PC-9 (cell line): Measurements from ENCODE around the gene IRGC. TPM values are rescaled to one million over a fixed set of nuclear protein-coding genes. Genes with fewer than 3 reads are reported as not detected.

Experiments used
- BruUV-seq: library from RNA; stranded (reverse); fragments of 400-500 nt; replicated peaks from 2 replicates; lab custom pipeline; 2021; lab: Mats Ljungman, UMichigan
- CTCF ChIA-PET: fragments of 300-600 bp; sonication (Branson Sonifier 250); formaldehyde crosslinking; loops from one replicate; lab custom pipeline; 2022; ENCODE audit warnings: antibody characterized with exemption; lab: Charles Lee
- POLR2A ChIA-PET: fragments of 300-600 bp; sonication (Branson Sonifier 250); formaldehyde crosslinking; loops from one replicate; lab custom pipeline; 2022; ENCODE audit warnings: antibody characterized with exemption; ENCODE audit not compliant: unreplicated experiment; lab: Charles Lee
- DNase-seq, 2 experiments: peaks; one replicate each; pipeline versions ENCODE4 v3.0.0 to v3.0.0-alpha.2; 2015 to 2022; ENCODE audit warnings: mixed read lengths in 1 of 2
- H2AFZ ChIP-seq: fragments of 200-600 bp; sonication (generic); 2 replicates; pipeline ENCODE4 v1.8.1; 2017; ENCODE audit warnings: antibody characterized with exemption
- H3F3A ChIP-seq: fragments of 200-600 bp; sonication (generic); 2 replicates; pipeline ENCODE4 v1.8.1; 2017; ENCODE audit warnings: antibody characterized with exemption, mild to moderate bottlenecking, low read depth; ENCODE audit not compliant: insufficient read depth
- H3K27ac ChIP-seq: fragments of 200-600 bp; sonication (generic); 2 replicates; pipeline ENCODE4 v1.6.1; 2016; ENCODE audit warnings: mixed run types
- H3K27me3 ChIP-seq: fragments of 200-600 bp; sonication (generic); 2 replicates; pipeline ENCODE4 v1.6.1; 2016; ENCODE audit warnings: low read depth, mixed run types; ENCODE audit not compliant: insufficient read depth
- H3K36me3 ChIP-seq: fragments of 200-600 bp; sonication (generic); 2 replicates; pipeline ENCODE4 v1.6.1; 2016; ENCODE audit warnings: low read depth, mixed run types
- H3K4me1 ChIP-seq: fragments of 200-600 bp; sonication (generic); replicated peaks from 2 replicates; pipeline ENCODE4 v1.6.1; 2016; ENCODE audit warnings: mixed run types; ENCODE audit not compliant: insufficient read depth
- H3K4me2 ChIP-seq: fragments of 200-600 bp; sonication (generic); 2 replicates; pipeline ENCODE4 v1.6.1; 2017; ENCODE audit warnings: mixed run types
- H3K4me3 ChIP-seq: fragments of 200-600 bp; sonication (generic); 2 replicates; pipeline ENCODE4 v1.6.1; 2016; ENCODE audit warnings: mixed run types
- H3K79me2 ChIP-seq: fragments of 200-600 bp; sonication (generic); 2 replicates; pipeline ENCODE4 v1.6.1; 2017; ENCODE audit warnings: low read depth, mixed run types
- H3K9me2 ChIP-seq: fragments of 200-600 bp; sonication (generic); 2 replicates; pipeline ENCODE4 v1.8.1; 2017; ENCODE audit warnings: mild to moderate bottlenecking; ENCODE audit not compliant: insufficient read depth
- H3K9me3 ChIP-seq: fragments of 200-600 bp; sonication (generic); 2 replicates; pipeline ENCODE4 v1.8.1; 2016; ENCODE audit warnings: low read depth; ENCODE audit not compliant: insufficient read depth
- H4K20me1 ChIP-seq: fragments of 200-600 bp; sonication (generic); 2 replicates; pipeline ENCODE4 v1.8.1; 2017; ENCODE audit not compliant: insufficient read depth
- EZH2 ChIP-seq: fragments of 200-600 bp; sonication (generic); IDR thresholded peaks from 2 replicates; pipeline ENCODE4 v1.8.0; 2017; ENCODE audit warnings: antibody characterized with exemption, low read depth
- intact Hi-C: fragments of 100-400 bp; cut with micrococcal nuclease; formaldehyde crosslinking; loops from one replicate; pipeline ENCODE4 v1.10.0; 2022; ENCODE audit not compliant: unreplicated experiment
- total RNA-seq: library from RNA; stranded (reverse); gene quantifications from 2 replicates; pipeline ENCODE4 v1.2.3, GENCODE V29; 2021
- TF ChIP-seq, protein P1 (sequence below): fragments of 200-600 bp; sonication (generic); conservative IDR thresholded peaks from 2 replicates; pipeline ENCODE4 v1.6.1; 2017; ENCODE audit warnings: mixed run types, antibody characterized with exemption, mild to moderate bottlenecking, moderate library complexity

The IRGC gene
- total RNA-seq, 1 experiment from 2014 or later = not detected

DNA sequence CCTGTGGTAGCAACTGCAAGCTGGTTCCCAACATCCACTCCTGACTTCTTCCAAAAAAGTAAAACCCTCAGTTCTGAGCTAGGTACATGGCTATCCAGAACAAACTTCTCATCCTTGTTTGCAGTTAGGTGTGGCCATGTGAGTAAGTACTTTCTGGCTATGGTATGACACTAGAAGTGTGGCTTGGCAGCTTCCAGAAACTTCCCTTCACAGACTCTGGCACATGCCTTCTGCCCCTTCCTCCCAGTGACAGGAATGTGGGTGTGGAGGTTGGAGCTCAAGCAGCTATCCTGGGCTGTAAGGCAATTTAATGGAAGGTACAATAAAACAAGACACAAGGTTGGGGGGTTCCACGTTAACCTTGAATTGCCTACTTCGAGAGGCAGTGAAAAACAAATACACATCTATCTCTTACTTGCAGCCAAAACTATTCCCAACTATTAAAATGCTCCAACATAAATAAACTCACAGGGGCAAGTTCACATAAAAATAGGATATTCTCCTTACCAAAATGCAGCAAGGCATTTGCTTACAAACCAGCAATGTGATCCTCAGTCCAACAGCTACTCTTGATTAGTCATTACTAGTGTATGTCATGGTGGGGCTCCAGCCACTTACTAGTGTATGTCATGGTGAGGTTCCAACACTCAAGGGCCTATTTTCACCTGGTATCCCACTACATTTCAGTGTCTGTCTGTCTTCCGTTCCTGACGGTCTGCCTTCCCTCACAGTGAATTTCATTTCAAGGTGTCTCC is 35.8 kb downstream of the IRGC start:
- Histone ChIP-seq H3K4me2 (peak overlapping the region; percentile 100; the same call in 1 of the 2 replicates), H3K4me3 (no peak overlapping the region), H3K9me3 (no peaks in the 10 kb centered on the region), H2AFZ (no peak overlapping the region), H3K27me3 (no peaks in the 10 kb centered on the region), H3F3A (peaks cover 40% of the 10 kb centered on the region), H3K9me2 (no peaks in the 10 kb centered on the region), H3K4me1 (peaks cover 33% of the 10 kb centered on the region), H3K79me2 (peaks cover 55% of the 10 kb centered on the region), H4K20me1 (peaks cover 15% of the 10 kb centered on the region), H3K27ac (no peak overlapping the region), H3K36me3 (peaks cover 43% of the 10 kb centered on the region)
- POLR2A ChIA-PET = interaction anchor here (0.7 kb wide), 1 partner anchor 15 kb away, joined by 4 read pairs; no protein-coding TSS in a partner anchor
- CTCF ChIA-PET = interaction anchor here (0.5 kb wide), 1 partner anchor 84 kb away, joined by 3 read pairs; no protein-coding TSS in a partner anchor
- intact Hi-C loops = no loop called here
- no TSS peak for BruUV-seq
- no peak for DNase-seq
- TF ChIP-seq, protein P1, sequence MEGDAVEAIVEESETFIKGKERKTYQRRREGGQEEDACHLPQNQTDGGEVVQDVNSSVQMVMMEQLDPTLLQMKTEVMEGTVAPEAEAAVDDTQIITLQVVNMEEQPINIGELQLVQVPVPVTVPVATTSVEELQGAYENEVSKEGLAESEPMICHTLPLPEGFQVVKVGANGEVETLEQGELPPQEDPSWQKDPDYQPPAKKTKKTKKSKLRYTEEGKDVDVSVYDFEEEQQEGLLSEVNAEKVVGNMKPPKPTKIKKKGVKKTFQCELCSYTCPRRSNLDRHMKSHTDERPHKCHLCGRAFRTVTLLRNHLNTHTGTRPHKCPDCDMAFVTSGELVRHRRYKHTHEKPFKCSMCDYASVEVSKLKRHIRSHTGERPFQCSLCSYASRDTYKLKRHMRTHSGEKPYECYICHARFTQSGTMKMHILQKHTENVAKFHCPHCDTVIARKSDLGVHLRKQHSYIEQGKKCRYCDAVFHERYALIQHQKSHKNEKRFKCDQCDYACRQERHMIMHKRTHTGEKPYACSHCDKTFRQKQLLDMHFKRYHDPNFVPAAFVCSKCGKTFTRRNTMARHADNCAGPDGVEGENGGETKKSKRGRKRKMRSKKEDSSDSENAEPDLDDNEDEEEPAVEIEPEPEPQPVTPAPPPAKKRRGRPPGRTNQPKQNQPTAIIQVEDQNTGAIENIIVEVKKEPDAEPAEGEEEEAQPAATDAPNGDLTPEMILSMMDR = no peak
- TF ChIP-seq EZH2 = no peak

DNA sequence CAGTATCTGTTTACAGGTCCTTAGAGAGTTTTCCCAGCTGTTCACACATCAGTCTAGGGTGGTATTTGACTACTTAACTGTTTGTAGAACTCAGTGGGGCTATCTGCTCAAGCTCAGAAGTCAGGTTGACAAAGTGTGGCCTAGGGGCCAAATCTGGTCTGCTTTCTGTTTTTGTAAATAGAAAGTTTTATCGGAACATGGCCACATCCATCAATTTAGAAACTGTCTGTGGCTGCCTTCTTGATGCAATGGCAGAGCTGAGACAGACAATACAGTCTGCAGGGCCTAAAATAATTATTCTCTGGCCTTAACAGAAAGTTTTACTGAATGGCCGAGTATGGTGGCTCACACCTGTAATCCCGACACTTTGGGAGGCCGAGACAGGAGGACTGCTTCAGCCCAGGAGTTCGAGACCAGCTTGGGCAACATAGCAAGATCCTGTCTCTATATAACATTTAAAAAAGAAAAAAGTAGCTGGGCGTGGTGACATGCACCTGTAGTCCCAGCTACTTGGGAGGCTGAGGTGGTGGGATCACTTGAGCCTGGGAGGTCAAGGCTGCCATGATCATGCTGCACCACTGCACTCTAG is 36.5 kb downstream of the IRGC start:
- intact Hi-C loops = no loop called here
- Histone ChIP-seq H3K36me3 (peaks cover 37% of the 10 kb centered on the region), H2AFZ (no peak overlapping the region), H3K27ac (peak overlapping the region; percentile 92; the same call in 1 of the 2 replicates), H3K9me3 (no peaks in the 10 kb centered on the region), H3K4me1 (peaks cover 41% of the 10 kb centered on the region), H3K4me2 (peak overlapping the region; percentile 100), H3K4me3 (peak overlapping the region; percentile 99; the same call in 1 of the 2 replicates), H4K20me1 (peaks cover 15% of the 10 kb centered on the region), H3K79me2 (peaks cover 57% of the 10 kb centered on the region), H3K27me3 (no peaks in the 10 kb centered on the region), H3F3A (peaks cover 46% of the 10 kb centered on the region), H3K9me2 (no peaks in the 10 kb centered on the region)
- no peak for TF ChIP-seq EZH2
- ChIA-PET CTCF (interaction anchor here (0.5 to 1.0 kb wide), 4 partner anchors 14 to 164 kb away, joined by 3 to 6 read pairs (median 4); no protein-coding TSS in a partner anchor), POLR2A (interaction anchor here (0.6 to 0.8 kb wide), 2 partner anchors 13 to 237 kb away, joined by 3 to 30 read pairs; no protein-coding TSS in a partner anchor)
- no TSS peak for BruUV-seq
- DNase-seq = no peak

DNA sequence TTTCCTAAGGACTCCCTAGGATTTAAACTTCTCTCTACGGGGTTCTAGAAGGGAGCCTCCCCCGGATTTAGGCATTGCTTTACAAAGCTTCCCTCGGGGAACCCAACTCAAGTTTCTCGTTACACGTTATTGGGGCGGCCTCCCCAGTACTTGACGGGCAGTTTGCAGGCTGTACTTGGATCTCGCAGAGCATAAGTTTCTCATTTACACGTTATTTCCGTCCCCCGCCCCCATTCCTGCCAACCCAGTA is 38.3 kb downstream of the IRGC start:
- intact Hi-C loops = loop anchor here (1.0 to 2.0 kb wide), 2 partner anchors 25 to 31 kb away; no protein-coding TSS in a partner anchor
- H3K4me1 ChIP-seq = peaks cover 56% of the 10 kb centered on the region

More for the DNA sequence above, 38.3 kb downstream of the IRGC start:
- peak overlapping the region; percentile 75 for H2AFZ ChIP-seq
- POLR2A ChIA-PET = interaction anchor here (0.5 to 2.1 kb wide), 6 partner anchors 11 to 1867 kb away, joined by 3 to 18 read pairs (median 6); partner anchors contain the start of gene LYPD3
- H3K9me2 ChIP-seq = no peaks in the 10 kb centered on the region
- H3K9me3 ChIP-seq = no peaks in the 10 kb centered on the region
- H4K20me1 ChIP-seq = peaks cover 15% of the 10 kb centered on the region
- DNase-seq = no peak
- H3K4me3 ChIP-seq = peak overlapping the region; percentile 99
- peak overlapping the region; percentile 92 for H3K27ac ChIP-seq
- H3K4me2 ChIP-seq = peak overlapping the region; percentile 100
- H3K79me2 ChIP-seq = peaks cover 63% of the 10 kb centered on the region
- H3F3A ChIP-seq = peaks cover 57% of the 10 kb centered on the region
- no peaks in the 10 kb centered on the region for H3K27me3 ChIP-seq
- CTCF ChIA-PET = interaction anchor here (0.6 to 1.1 kb wide), 6 partner anchors 23 to 199 kb away, joined by 3 to 7 read pairs (median 3); partner anchors contain the start of gene KCNN4
- TF ChIP-seq EZH2 = no peak
- TF ChIP-seq, protein P1 = no peak
- BruUV-seq = no TSS peak
- H3K36me3 ChIP-seq = peaks cover 27% of the 10 kb centered on the region
